ENCODE data around the gene TAS1R2.
"Not testable (repeated sequence)": the region's sequence is repeated elsewhere in the genome, so short reads cannot be mapped to it uniquely, and the experiment has no call there.

TAS1R2 gene

DNA sequence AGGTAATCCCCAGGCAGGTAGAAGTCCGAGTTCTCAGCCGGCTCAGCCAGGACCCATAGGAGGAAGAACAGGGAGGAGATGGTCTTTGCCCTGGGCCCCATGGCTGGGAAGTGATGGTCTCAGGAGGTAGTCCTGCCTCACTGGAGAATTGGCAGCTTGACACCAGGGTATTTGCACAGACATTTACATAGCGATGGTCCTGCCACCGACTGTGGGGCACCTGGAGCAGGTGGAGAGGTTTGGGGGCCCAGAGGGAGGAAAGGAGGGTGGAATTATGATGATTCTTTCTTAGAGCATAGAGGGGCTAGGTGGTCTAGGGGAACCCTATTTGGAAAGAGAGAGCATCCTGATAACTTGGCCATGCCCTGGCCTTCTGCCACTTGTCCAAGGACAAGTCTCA, at the start of gene TAS1R2:
Gene TAS1R2 (minus strand): TSS at position 101 of the 400 bp plus-strand sequence. CDS start 0 bp downstream, at position 101.
- no peak for FAIRE-seq

DNA sequence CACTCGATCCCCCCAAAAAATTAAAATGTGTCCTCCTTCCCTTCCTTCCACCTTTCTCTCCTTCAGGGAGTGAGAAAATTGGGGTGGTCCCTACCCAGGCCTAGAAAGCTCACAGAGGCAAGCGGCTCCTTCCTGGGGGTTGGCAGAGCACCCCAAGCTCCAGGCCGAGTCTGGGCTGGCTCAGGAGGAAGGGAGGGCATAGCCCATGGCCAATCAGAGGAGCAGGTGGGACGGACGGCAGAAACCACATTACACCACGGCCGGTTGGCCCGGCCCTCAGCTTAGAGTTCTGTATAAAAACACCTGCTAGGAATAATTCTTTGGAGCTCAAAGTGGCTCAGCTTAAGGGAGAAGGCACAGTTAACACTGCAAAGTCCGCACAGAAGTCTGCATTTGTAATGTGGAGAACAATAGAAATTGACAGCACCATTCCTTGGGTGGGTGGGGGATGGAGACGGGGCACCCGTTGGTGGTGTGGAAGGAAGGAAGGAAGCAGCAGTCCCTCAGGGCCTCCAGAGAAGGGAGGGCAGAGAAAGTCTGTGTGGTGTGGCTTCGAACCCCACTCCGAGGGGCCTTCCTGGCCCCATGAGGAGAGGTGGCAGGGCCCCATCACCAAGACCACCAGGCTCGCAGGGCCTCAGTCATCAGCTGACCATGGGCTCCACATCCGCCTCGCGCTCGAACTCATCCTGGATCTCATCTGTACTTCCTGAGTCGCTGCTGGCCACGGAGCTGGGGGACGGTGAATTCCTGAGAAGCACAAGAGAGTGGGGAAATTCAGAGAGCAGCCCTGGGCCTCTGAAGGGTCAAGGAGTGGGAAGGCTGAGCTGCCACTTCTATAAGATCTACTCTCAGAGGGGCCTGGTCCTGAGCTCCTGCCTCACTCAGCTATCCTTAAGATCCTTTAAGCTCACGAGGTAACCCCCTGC, 48.7 kb upstream of the TAS1R2 start:
- FAIRE-seq = no peak

DNA sequence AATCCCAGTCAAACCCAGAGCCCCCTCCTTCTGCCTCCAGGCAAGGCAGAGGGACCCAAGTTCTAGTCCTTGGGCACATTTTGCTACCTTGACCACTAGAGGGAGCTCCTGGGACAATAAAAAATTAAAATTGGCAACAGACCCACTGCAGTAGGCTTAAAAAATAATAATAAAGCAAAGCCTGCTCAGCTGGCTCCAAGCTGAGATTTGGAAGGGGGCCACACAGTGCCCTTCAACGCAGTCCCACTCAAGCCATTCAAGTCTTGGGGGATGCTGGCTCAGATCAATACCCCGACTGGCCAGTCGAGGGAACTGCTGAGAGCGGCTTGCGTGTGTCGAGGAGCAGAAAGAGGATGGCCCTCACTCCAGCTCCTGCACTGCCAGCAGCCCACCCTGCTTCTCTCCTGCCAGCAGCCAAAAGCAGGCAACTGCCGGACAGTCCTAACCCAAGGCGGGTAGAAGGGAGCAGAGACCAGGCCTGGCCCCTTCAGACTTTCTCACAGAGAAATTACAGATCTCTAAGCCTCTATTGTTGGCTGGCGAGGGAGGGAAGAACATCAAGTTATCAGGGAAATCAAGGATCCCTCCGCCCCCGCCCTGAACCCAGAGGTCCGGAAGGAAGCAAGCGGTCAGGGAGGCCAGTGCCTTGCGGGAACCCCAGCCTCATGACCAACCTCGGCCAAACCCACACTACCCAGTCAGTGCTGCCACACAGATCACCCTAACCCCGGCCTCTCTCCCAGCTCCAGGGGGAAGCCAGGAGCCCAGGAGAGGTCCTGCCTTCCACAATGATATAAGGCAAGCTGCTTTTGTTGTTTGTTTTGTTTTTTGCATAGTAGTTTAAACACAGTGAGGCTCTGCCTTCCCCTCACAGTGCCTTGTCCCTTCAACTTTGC, 47.8 kb upstream of the TAS1R2 start:
- no peak for FAIRE-seq

GRCh38 chr1:18903291-18903756, 43.9 kb upstream of the TAS1R2 start:
- FAIRE-seq = no peak

- FAIRE-seq = peak; percentile 95
These were observed 43.2 kb upstream of the TAS1R2 start, which contains the start of gene ALDH4A1 for GRCh38 chr1:18902523-18903290. Gene ALDH4A1, minus strand, starts transcription at chr1:18902555. Its CDS starts 32 bp downstream, at chr1:18902523.

- FAIRE-seq = no peak
These were observed 42.6 kb upstream of the TAS1R2 start for GRCh38 chr1:18901952-18902522.

GRCh38 chr1:18901147-18901951, 41.9 kb upstream of the TAS1R2 start:
- FAIRE-seq = no peak

GRCh38 chr1:18900303-18900841, 40.9 kb upstream of the TAS1R2 start:
- no peak for FAIRE-seq

DNA sequence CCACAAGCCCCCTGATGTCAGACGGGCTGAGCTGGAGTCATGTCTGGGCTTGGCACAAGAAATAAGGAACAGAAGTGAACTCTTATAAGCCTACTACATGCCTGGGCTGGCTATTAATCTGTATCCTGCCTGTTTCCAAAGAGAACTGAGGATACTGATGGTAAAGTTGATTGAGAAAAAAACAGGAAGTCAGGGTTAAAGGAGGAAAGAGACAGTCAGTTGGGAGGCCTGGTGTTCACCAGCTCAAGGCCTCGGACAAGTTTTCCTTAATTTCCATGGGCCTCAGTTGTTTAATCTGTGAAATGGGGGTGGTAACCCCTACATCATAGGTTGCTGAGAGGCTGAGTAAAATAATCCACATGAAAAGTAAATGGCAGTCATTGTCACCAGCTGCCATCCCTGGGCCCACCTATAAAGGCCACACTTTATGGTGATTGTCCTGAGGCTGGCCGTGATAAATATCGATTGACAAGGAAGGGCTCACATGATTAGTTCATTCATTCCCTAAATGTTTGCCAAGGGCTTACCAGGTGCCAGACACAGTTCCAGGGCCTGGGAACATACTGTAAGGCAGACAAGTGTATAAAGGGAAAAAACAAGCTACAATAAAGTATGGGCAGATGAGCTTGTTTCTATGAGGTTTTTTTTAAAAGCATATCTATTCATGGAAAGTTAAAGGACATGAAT, 40.0 kb upstream of the TAS1R2 start:
- FAIRE-seq = no peak

DNA sequence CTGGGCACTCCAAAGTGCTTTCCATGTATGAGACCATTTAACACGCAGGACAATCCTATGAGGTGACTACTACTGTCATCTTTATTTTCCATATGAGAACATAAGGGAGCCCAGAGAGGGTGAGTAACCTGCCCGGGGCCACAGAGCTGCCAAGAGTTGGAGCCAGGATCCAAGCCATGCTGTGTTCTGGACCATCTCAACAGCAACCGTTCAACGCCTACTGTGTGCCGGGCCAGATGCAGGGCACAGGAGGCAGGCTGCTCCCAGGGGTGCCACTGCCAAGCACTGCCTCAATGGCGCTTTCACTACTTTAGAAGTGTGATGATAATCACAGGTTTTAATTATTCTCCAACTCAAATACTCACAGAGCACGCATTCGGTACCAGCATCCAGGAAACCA, 39.1 kb upstream of the TAS1R2 start:
- FAIRE-seq = no peak

- no peak for FAIRE-seq
These were observed 35.9 kb upstream of the TAS1R2 start for GRCh38 chr1:18895317-18895716.

DNA sequence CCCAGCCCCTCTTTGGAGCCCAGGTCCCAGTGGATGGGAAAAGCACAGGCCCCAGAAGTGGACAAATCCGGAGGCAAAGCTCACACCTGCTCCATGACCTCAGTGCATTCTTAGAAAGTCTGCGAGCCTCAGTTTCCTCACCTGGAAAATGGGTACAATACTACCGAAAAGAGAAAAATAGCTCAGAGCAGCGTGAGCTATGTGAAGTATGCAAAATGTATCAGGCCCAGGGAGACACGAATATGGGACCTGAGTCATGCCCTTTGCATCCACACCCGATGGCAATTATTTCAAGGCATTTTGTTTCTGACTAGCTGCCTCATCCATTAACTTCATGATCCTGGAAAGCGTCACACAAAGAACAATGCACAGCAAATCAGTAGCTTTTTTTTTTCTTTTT, 33.7 kb upstream of the TAS1R2 start:
- FAIRE-seq = no peak

- FAIRE-seq = not testable (repeated sequence)
These were observed 32.4 kb upstream of the TAS1R2 start for GRCh38 chr1:18891858-18892257.

DNA sequence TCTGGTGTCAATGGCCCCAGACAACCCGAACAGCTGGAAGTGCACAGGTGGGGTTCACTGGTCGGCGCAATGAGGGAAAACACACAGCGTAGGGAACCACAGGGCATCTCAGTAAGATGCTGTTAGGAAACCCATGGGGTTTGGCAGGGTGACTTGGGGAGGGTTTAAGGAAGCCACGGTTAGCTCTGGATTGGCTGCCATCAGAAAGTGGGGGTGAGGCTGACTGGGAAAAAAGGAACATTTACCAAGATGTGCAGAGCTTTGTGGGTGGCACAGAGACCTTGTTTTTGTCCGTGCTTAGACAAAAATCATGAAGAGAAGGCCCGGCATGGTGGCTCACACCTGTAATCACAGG, 31.9 kb upstream of the TAS1R2 start:
- FAIRE-seq = no peak

DNA sequence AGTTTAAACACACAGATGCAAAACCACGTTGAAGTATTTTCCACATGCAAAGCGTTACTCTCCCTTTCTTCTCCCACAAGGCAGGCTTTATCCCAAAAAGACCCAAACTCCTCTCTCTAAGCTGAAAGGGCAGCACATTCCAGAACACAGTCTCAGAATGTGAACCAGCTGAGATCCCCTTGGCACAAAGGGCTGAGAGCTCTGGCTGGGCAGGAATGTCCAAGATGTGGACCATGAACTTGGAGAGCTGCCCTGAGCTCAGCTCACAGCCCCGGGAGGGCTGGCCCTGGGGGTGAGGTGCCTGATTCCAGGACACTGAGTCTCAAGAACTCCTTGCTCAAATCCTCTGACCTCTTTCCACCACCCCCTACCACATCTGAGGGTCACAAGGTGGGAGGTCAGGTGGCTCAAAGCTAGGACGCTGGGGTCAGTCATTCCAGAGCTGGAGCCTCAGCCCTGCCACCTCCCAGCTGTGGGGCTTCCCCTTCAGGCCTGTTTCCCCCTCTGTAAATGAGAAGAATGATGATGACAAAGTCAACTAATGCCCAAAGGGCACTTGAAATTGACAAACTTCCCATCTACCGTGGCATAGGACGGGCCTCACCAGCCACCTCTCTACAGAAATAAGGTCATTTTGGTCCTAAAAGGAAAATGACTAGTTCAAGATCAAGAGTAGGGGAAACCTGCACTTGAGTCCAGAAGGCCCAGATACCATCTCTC, 31.4 kb upstream of the TAS1R2 start:
- FAIRE-seq = no peak

DNA sequence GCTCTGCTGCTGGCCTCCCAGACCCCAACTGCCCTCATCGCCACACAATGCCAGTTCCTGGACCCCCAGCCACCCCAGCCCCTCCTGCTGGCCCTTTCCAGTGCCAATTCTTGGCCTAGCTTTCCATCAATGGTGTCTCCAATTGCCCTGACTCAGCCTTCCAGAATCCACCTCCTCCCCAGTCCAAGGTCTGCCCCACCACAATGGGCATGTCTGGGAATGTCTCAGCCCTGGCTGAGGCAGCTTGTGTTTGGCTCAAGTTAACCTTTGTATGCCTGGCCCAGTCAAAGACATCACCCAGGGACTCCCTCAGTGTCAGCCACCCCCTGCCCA, 26.5 kb upstream of the TAS1R2 start:
- FAIRE-seq = no peak

- FAIRE-seq = no peak
These were observed 26.0 kb upstream of the TAS1R2 start for GRCh38 chr1:18885311-18886002.

GRCh38 chr1:18884727-18885126, 25.3 kb upstream of the TAS1R2 start:
- no peak for FAIRE-seq

GRCh38 chr1:18884419-18884717, 24.9 kb upstream of the TAS1R2 start:
- no peak for FAIRE-seq
